ENCODE measurements around the gene C4orf51. TPM values are rescaled to one million over a fixed set of nuclear protein-coding genes. Genes with fewer than 3 reads are reported as not detected.

Gene C4orf51
- total RNA-seq, 1 experiment from 2014 or later, result 15.4 TPM

DNA sequence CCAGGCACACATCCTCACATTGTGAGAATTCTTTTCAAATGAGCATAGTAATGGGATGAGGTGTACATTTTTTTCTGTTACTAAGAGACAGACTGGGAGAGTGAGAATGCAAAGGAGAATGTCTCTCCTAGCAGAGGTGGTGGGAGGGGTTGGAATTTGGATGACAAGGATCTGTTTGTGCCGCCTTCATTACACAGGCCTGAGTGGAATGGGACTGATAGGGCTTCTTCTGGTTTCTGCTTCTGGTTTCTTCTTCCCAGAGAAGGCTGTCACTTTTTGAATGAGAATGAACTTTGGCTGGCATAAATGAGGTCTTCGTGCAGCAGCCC lies 55.4 kb downstream of the C4orf51 start:
- CTCF ChIA-PET, result no interaction called here
- TF ChIP-seq, protein P1, sequence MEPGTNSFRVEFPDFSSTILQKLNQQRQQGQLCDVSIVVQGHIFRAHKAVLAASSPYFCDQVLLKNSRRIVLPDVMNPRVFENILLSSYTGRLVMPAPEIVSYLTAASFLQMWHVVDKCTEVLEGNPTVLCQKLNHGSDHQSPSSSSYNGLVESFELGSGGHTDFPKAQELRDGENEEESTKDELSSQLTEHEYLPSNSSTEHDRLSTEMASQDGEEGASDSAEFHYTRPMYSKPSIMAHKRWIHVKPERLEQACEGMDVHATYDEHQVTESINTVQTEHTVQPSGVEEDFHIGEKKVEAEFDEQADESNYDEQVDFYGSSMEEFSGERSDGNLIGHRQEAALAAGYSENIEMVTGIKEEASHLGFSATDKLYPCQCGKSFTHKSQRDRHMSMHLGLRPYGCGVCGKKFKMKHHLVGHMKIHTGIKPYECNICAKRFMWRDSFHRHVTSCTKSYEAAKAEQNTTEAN (CRISPR knock-in tag; IDR thresholded peaks at IDR 0.05), result no peak
- TF ChIP-seq IRF2 (CRISPR knock-in tag; IDR thresholded peaks at IDR 0.05; ENCODE audit: borderline replicate concordance, low read depth), result no peak
- TF ChIP-seq ZNF219 (CRISPR knock-in tag; IDR thresholded peaks at IDR 0.05; ENCODE audit: borderline replicate concordance), result no peak
- TF ChIP-seq ZBTB21 (CRISPR knock-in tag; IDR thresholded peaks at IDR 0.05; ENCODE audit: borderline replicate concordance), result no peak
- no peak for TF ChIP-seq ZNF121 (CRISPR knock-in tag; IDR thresholded peaks at IDR 0.05)
- no peak for TF ChIP-seq GRHL2 (CRISPR knock-in tag; IDR thresholded peaks at IDR 0.05; ENCODE audit: insufficient replicate concordance, severe bottlenecking)
- TF ChIP-seq, protein P2, sequence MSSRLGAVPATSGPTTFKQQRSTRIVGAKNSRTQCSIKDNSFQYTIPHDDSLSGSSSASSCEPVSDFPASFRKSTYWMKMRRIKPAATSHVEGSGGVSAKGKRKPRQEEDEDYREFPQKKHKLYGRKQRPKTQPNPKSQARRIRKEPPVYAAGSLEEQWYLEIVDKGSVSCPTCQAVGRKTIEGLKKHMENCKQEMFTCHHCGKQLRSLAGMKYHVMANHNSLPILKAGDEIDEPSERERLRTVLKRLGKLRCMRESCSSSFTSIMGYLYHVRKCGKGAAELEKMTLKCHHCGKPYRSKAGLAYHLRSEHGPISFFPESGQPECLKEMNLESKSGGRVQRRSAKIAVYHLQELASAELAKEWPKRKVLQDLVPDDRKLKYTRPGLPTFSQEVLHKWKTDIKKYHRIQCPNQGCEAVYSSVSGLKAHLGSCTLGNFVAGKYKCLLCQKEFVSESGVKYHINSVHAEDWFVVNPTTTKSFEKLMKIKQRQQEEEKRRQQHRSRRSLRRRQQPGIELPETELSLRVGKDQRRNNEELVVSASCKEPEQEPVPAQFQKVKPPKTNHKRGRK (CRISPR knock-in tag; IDR thresholded peaks at IDR 0.05; ENCODE audit: borderline replicate concordance), result no peak
- no peak for TF ChIP-seq JUN (CRISPR knock-in tag; IDR thresholded peaks at IDR 0.05)
- no peak for TF ChIP-seq RORB (CRISPR knock-in tag; IDR thresholded peaks at IDR 0.05)
- TF ChIP-seq NR1H2 (CRISPR knock-in tag; IDR thresholded peaks at IDR 0.05), result no peak
- TF ChIP-seq SP1 (CRISPR knock-in tag; conservative IDR thresholded peaks at IDR 0.05), result no peak
- TF ChIP-seq, protein P3, sequence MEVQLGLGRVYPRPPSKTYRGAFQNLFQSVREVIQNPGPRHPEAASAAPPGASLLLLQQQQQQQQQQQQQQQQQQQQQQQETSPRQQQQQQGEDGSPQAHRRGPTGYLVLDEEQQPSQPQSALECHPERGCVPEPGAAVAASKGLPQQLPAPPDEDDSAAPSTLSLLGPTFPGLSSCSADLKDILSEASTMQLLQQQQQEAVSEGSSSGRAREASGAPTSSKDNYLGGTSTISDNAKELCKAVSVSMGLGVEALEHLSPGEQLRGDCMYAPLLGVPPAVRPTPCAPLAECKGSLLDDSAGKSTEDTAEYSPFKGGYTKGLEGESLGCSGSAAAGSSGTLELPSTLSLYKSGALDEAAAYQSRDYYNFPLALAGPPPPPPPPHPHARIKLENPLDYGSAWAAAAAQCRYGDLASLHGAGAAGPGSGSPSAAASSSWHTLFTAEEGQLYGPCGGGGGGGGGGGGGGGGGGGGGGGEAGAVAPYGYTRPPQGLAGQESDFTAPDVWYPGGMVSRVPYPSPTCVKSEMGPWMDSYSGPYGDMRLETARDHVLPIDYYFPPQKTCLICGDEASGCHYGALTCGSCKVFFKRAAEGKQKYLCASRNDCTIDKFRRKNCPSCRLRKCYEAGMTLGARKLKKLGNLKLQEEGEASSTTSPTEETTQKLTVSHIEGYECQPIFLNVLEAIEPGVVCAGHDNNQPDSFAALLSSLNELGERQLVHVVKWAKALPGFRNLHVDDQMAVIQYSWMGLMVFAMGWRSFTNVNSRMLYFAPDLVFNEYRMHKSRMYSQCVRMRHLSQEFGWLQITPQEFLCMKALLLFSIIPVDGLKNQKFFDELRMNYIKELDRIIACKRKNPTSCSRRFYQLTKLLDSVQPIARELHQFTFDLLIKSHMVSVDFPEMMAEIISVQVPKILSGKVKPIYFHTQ (CRISPR knock-in tag; IDR thresholded peaks at IDR 0.05), result no peak
- TF ChIP-seq, protein P4, sequence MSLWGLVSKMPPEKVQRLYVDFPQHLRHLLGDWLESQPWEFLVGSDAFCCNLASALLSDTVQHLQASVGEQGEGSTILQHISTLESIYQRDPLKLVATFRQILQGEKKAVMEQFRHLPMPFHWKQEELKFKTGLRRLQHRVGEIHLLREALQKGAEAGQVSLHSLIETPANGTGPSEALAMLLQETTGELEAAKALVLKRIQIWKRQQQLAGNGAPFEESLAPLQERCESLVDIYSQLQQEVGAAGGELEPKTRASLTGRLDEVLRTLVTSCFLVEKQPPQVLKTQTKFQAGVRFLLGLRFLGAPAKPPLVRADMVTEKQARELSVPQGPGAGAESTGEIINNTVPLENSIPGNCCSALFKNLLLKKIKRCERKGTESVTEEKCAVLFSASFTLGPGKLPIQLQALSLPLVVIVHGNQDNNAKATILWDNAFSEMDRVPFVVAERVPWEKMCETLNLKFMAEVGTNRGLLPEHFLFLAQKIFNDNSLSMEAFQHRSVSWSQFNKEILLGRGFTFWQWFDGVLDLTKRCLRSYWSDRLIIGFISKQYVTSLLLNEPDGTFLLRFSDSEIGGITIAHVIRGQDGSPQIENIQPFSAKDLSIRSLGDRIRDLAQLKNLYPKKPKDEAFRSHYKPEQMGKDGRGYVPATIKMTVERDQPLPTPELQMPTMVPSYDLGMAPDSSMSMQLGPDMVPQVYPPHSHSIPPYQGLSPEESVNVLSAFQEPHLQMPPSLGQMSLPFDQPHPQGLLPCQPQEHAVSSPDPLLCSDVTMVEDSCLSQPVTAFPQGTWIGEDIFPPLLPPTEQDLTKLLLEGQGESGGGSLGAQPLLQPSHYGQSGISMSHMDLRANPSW (CRISPR knock-in tag; conservative IDR thresholded peaks at IDR 0.05; ENCODE audit: low read depth), result no peak
- TF ChIP-seq, protein P5, sequence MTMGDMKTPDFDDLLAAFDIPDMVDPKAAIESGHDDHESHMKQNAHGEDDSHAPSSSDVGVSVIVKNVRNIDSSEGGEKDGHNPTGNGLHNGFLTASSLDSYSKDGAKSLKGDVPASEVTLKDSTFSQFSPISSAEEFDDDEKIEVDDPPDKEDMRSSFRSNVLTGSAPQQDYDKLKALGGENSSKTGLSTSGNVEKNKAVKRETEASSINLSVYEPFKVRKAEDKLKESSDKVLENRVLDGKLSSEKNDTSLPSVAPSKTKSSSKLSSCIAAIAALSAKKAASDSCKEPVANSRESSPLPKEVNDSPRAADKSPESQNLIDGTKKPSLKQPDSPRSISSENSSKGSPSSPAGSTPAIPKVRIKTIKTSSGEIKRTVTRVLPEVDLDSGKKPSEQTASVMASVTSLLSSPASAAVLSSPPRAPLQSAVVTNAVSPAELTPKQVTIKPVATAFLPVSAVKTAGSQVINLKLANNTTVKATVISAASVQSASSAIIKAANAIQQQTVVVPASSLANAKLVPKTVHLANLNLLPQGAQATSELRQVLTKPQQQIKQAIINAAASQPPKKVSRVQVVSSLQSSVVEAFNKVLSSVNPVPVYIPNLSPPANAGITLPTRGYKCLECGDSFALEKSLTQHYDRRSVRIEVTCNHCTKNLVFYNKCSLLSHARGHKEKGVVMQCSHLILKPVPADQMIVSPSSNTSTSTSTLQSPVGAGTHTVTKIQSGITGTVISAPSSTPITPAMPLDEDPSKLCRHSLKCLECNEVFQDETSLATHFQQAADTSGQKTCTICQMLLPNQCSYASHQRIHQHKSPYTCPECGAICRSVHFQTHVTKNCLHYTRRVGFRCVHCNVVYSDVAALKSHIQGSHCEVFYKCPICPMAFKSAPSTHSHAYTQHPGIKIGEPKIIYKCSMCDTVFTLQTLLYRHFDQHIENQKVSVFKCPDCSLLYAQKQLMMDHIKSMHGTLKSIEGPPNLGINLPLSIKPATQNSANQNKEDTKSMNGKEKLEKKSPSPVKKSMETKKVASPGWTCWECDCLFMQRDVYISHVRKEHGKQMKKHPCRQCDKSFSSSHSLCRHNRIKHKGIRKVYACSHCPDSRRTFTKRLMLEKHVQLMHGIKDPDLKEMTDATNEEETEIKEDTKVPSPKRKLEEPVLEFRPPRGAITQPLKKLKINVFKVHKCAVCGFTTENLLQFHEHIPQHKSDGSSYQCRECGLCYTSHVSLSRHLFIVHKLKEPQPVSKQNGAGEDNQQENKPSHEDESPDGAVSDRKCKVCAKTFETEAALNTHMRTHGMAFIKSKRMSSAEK (CRISPR knock-in tag; IDR thresholded peaks at IDR 0.05; ENCODE audit: borderline replicate concordance), result no peak
- TF ChIP-seq TEAD1 (CRISPR knock-in tag; IDR thresholded peaks at IDR 0.05), result no peak
- no peak for TF ChIP-seq ZNF671 (CRISPR knock-in tag; IDR thresholded peaks at IDR 0.05)
- TF ChIP-seq EMX1 (CRISPR knock-in tag; IDR thresholded peaks at IDR 0.05), result no peak
- no peak for TF ChIP-seq PRRX2 (CRISPR knock-in tag; IDR thresholded peaks at IDR 0.05)
- TF ChIP-seq, protein P6, sequence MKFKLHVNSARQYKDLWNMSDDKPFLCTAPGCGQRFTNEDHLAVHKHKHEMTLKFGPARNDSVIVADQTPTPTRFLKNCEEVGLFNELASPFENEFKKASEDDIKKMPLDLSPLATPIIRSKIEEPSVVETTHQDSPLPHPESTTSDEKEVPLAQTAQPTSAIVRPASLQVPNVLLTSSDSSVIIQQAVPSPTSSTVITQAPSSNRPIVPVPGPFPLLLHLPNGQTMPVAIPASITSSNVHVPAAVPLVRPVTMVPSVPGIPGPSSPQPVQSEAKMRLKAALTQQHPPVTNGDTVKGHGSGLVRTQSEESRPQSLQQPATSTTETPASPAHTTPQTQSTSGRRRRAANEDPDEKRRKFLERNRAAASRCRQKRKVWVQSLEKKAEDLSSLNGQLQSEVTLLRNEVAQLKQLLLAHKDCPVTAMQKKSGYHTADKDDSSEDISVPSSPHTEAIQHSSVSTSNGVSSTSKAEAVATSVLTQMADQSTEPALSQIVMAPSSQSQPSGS (CRISPR knock-in tag; IDR thresholded peaks at IDR 0.05; ENCODE audit: borderline replicate concordance, low read depth), result no peak
- no peak for DNase-seq (ENCODE audit: low spot score)

More for the DNA sequence above, 55.4 kb downstream of the C4orf51 start:
- no peak for ATAC-seq
- no peaks in the 10 kb centered on the region for H3K9me3 Mint-ChIP-seq
- peaks cover 51% of the 10 kb centered on the region for H3K4me1 Mint-ChIP-seq
- H3K36me3 Mint-ChIP-seq, result peaks cover 12% of the 10 kb centered on the region
- no peak overlapping the region for H3K27ac Mint-ChIP-seq
- H3K4me3 Mint-ChIP-seq, result no peak overlapping the region
- POLR2A ChIA-PET, result no interaction called here
- no peaks in the 10 kb centered on the region for H3K27me3 Mint-ChIP-seq (ENCODE audit: low read depth)
